Measurements from ENCODE around the gene ZNF48. TPM values are rescaled to one million over a fixed set of nuclear protein-coding genes. Genes with fewer than 3 reads are reported as not detected.

ZNF48 gene
- total and polyA plus RNA-seq, 2 donors (not counting 1 experiment from before 2014, with no cell fraction given) = 8.4 to 13.3 TPM

- WGBS (ENCODE audit: insufficient coverage) = 92% methylated on average over 2 of the region's 7 CpGs
- H3K27me3 ChIP-seq (replicated peaks in 1 of 4; ENCODE audit: control extremely low read depth in 1 of 4, control insufficient read depth in 3 of 4, insufficient read depth in 4 of 4, low read length in 3 of 4) = no peaks in the 10 kb centered on the region
- H3K27ac ChIP-seq (ENCODE audit: low read length in 2 of 2) = peak overlapping the region in 1 of 2 donors; percentile 72
- H3K79me2 ChIP-seq (ENCODE audit: control insufficient read depth, insufficient read depth, low read length) = peaks cover 22% of the 10 kb centered on the region
- H3K4me3 Mint-ChIP-seq = no peak overlapping the region
- CTCF ChIA-PET = no interaction called here
- intact Hi-C loops (cut with micrococcal nuclease) = no loop called here
- no peak overlapping the region for H3K4me3 ChIP-seq (ENCODE audit: control extremely low read depth in 1 of 5, extremely low read depth in 1 of 5, insufficient read depth in 1 of 5, low read depth in 2 of 5, low read length in 4 of 5)
- TF ChIP-seq CTCF (IDR thresholded peaks at IDR 0.05) (no peak), EZH2 (IDR thresholded peaks at IDR 0.05; ENCODE audit: borderline replicate concordance, insufficient read depth, low read depth, low read length, poor library complexity, severe bottlenecking) (no peak)
- H3K9me3 ChIP-seq (ENCODE audit: control extremely low read depth in 1 of 3, control insufficient read depth in 2 of 3, insufficient read depth in 1 of 3, low read length in 2 of 3) = no peaks in the 10 kb centered on the region
- peak overlapping the region; percentile 44 for H3K4me2 ChIP-seq (replicated peaks; ENCODE audit: low read depth, low read length, poor library complexity, severe bottlenecking)
- no peak for ATAC-seq (ENCODE audit: low read depth)
- peaks cover 5% of the 10 kb centered on the region for H4K20me1 ChIP-seq (ENCODE audit: control insufficient read depth, insufficient read depth, low read length, poor library complexity, severe bottlenecking)
- H3K9ac ChIP-seq (ENCODE audit: low read length) = no peak overlapping the region
- no peak for DNase-seq
- peaks cover 39% of the 10 kb centered on the region for H3K4me1 Mint-ChIP-seq
- H2AFZ ChIP-seq (ENCODE audit: insufficient read depth, low read depth, low read length, poor library complexity, severe bottlenecking) = no peak overlapping the region
- no peaks in the 10 kb centered on the region for H3K9me3 Mint-ChIP-seq (ENCODE audit: insufficient read depth)
- peaks cover 0 to 26% of the 10 kb centered on the region in 2 experiments for H3K36me3 ChIP-seq (replicated peaks in 1 of 2; ENCODE audit: control extremely low read depth in 1 of 2, control insufficient read depth in 1 of 2, extremely low read depth in 1 of 2, insufficient read depth in 2 of 2, low read length in 1 of 2)
- no peaks in the 10 kb centered on the region for H3K27me3 Mint-ChIP-seq
- peaks cover 21 to 38% of the 10 kb centered on the region in 2 donors for H3K4me1 ChIP-seq (ENCODE audit: control insufficient read depth in 2 of 2, insufficient read depth in 2 of 2, low read length in 2 of 2)
- H3K27ac Mint-ChIP-seq = no peak overlapping the region
- POLR2A ChIA-PET = no interaction called here
These were observed 46.3 kb upstream of the ZNF48 start for GRCh38 chr16:30348929-30349328.

DNA sequence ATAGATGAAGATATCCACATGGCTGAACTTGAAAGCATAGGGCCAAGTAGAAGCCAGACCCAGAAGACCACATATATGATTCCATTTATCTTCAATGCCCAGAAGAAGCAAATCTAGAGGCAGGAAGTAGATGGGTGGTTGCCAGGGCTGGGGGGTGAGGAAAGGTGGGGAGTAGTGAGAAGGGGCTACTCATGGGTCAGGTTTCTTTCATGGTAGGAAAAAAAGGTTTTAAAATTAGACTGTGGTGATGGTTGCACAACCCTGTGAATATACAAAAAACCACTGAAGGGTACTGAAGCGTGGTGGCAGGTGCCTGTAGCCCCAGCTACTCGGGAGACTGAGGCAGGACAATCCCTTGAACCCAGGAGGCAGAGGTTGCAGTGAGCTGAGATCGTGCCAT lies 45.5 kb upstream of the ZNF48 start:
- peaks cover 12% of the 10 kb centered on the region for H4K20me1 ChIP-seq (ENCODE audit: control insufficient read depth, insufficient read depth, low read length, poor library complexity, severe bottlenecking)
- DNase-seq = peak; percentile 26
- peak overlapping the region; percentile 9 for H3K9ac ChIP-seq (ENCODE audit: low read length)
- Mint-ChIP-seq H3K9me3 (ENCODE audit: insufficient read depth) (no peaks in the 10 kb centered on the region), H3K27ac (peak overlapping the region; percentile 91), H3K4me3 (peak overlapping the region; percentile 52), H3K27me3 (no peaks in the 10 kb centered on the region), H3K4me1 (peaks cover 47% of the 10 kb centered on the region)
- TF ChIP-seq CTCF (IDR thresholded peaks at IDR 0.05) (no peak), EZH2 (IDR thresholded peaks at IDR 0.05; ENCODE audit: borderline replicate concordance, insufficient read depth, low read depth, low read length, poor library complexity, severe bottlenecking) (no peak)
- H3K27ac ChIP-seq (ENCODE audit: low read length in 2 of 2) = peak overlapping the region; percentile 1 to 72
- intact Hi-C loops (cut with micrococcal nuclease) = no loop called here
- no peaks in the 10 kb centered on the region for H3K9me3 ChIP-seq (ENCODE audit: control extremely low read depth in 1 of 3, control insufficient read depth in 2 of 3, insufficient read depth in 1 of 3, low read length in 2 of 3)
- H2AFZ ChIP-seq (ENCODE audit: insufficient read depth, low read depth, low read length, poor library complexity, severe bottlenecking) = no peak overlapping the region
- H3K79me2 ChIP-seq (ENCODE audit: control insufficient read depth, insufficient read depth, low read length) = peaks cover 26% of the 10 kb centered on the region
- H3K36me3 ChIP-seq (replicated peaks in 1 of 2; ENCODE audit: control extremely low read depth in 1 of 2, control insufficient read depth in 1 of 2, extremely low read depth in 1 of 2, insufficient read depth in 2 of 2, low read length in 1 of 2) = peaks cover 0 to 26% of the 10 kb centered on the region in 2 experiments
- ATAC-seq (ENCODE audit: low read depth) = peak; percentile 15
- peaks cover 28 to 46% of the 10 kb centered on the region in 2 donors for H3K4me1 ChIP-seq (ENCODE audit: control insufficient read depth in 2 of 2, insufficient read depth in 2 of 2, low read length in 2 of 2)
- CTCF ChIA-PET = interaction anchor here (0.6 to 0.7 kb wide), 2 partner anchors 9 to 265 kb away, joined by 3 to 4 read pairs; no protein-coding TSS in a partner anchor
- no peaks in the 10 kb centered on the region for H3K27me3 ChIP-seq (replicated peaks in 1 of 4; ENCODE audit: control extremely low read depth in 1 of 4, control insufficient read depth in 3 of 4, insufficient read depth in 4 of 4, low read length in 3 of 4)
- 14% methylated on average over 2 of the region's 3 CpGs for WGBS (ENCODE audit: insufficient coverage)
- POLR2A ChIA-PET = interaction anchor here (0.6 kb wide), 1 partner anchor 57 kb away, joined by 8 read pairs; no protein-coding TSS in a partner anchor
- no peak overlapping the region for H3K4me3 ChIP-seq (ENCODE audit: control extremely low read depth in 1 of 5, extremely low read depth in 1 of 5, insufficient read depth in 1 of 5, low read depth in 2 of 5, low read length in 4 of 5)
- peak overlapping the region; percentile 44 for H3K4me2 ChIP-seq (replicated peaks; ENCODE audit: low read depth, low read length, poor library complexity, severe bottlenecking)
